B cell (primary cell): ENCODE results near the gene AKTIP. TPM values are rescaled to one million over a fixed set of nuclear protein-coding genes. Genes with fewer than 3 reads are reported as not detected.

Experiments
- ATAC-seq: fragments of 200-7000 bp; cut with Tn5 transposase; one replicate; pipeline ENCODE4 v1.10.0; 2021; ENCODE audit warnings: low read depth, mild to moderate bottlenecking, moderate number of reproducible peaks, moderate library complexity
- CTCF ChIA-PET: fragments of 350-600 bp; sonication (Branson Sonifier 250); formaldehyde crosslinking; loops from one replicate; lab custom pipeline; 2021; ENCODE audit warnings: antibody characterized with exemption, inconsistent platforms; lab: Charles Lee
- POLR2A ChIA-PET: fragments of 350-600 bp; sonication (Branson Sonifier 250); formaldehyde crosslinking; loops from one replicate; lab custom pipeline; 2021; ENCODE audit warnings: antibody characterized with exemption; lab: Charles Lee
- DNase-seq: peaks from one replicate; pipeline ENCODE4 v3.0.0; 2013
- H2AFZ ChIP-seq: 2 replicates; pipeline ENCODE4 v1.6.1; 2012; ENCODE audit warnings: mild to moderate bottlenecking, low read depth, low read length; ENCODE audit not compliant: insufficient read depth, poor library complexity, severe bottlenecking
- H3K27ac ChIP-seq, 2 donors: 1 replicate in 1 of 2; 2 replicates in 1 of 2; pipeline ENCODE4 v1.5.1; 2012 to 2013; ENCODE audit warnings: low read length in 2 of 2, mild to moderate bottlenecking in 2 of 2, moderate library complexity in 1 of 2
- H3K27me3 ChIP-seq, 4 experiments: fragments of 200-600 bp in 1 of 4; sonication (generic) in 1 of 4; replicated peaks in 1 of 4; 1 replicate in 2 of 4; 2 replicates in 2 of 4; pipeline versions ENCODE4 v1.6.1 to v1.7.0; 2013 to 2016; ENCODE audit warnings: low read length in 3 of 4, mild to moderate bottlenecking in 2 of 4, mixed read lengths in 1 of 4, moderate library complexity in 1 of 4; ENCODE audit not compliant: insufficient read depth in 4 of 4, control insufficient read depth in 3 of 4; ENCODE audit errors: control extremely low read depth in 1 of 4
- H3K36me3 ChIP-seq, 2 experiments: replicated peaks in 1 of 2; 1 replicate in 1 of 2; 2 replicates in 1 of 2; pipeline versions ENCODE4 v1.6.1 to v1.7.1; 2013; ENCODE audit warnings: low read length in 1 of 2; ENCODE audit not compliant: insufficient read depth in 2 of 2, control insufficient read depth in 1 of 2; ENCODE audit errors: control extremely low read depth in 1 of 2, extremely low read depth in 1 of 2
- H3K4me1 ChIP-seq, 2 donors: fragments of 200-600 bp in 1 of 2; sonication (generic) in 1 of 2; 1 replicate in 1 of 2; 2 replicates in 1 of 2; pipeline versions ENCODE4 v1.5.1 to v1.6.1; 2013 to 2017; ENCODE audit warnings: low read length in 2 of 2; ENCODE audit not compliant: control insufficient read depth in 2 of 2, insufficient read depth in 2 of 2
- H3K4me2 ChIP-seq: replicated peaks from 2 replicates; pipeline ENCODE3; 2012; ENCODE audit warnings: mild to moderate bottlenecking, low read depth, low read length; ENCODE audit not compliant: poor library complexity, severe bottlenecking
- H3K4me3 ChIP-seq, 5 experiments: fragments of 200-600 bp in 1 of 5; sonication (generic) in 1 of 5; 1 replicate in 3 of 5; 2 replicates in 2 of 5; pipeline versions ENCODE4 v1.5.1 to v1.7.0; 2011 to 2016; ENCODE audit warnings: low read length in 4 of 5, mild to moderate bottlenecking in 4 of 5, low read depth in 2 of 5, control low read depth in 1 of 5, moderate library complexity in 1 of 5; ENCODE audit not compliant: insufficient read depth in 1 of 5; ENCODE audit errors: control extremely low read depth in 1 of 5, extremely low read depth in 1 of 5
- H3K79me2 ChIP-seq: fragments of 200-600 bp; sonication (generic); one replicate; pipeline ENCODE4 v1.6.0; 2016; ENCODE audit warnings: low read length; ENCODE audit not compliant: control insufficient read depth, insufficient read depth
- H3K9ac ChIP-seq: fragments of 200-600 bp; sonication (generic); 2 replicates; pipeline ENCODE4 v1.6.1; 2017; ENCODE audit warnings: mild to moderate bottlenecking, low read length, moderate library complexity
- H3K9me3 ChIP-seq, 3 donors: one replicate each; pipeline versions ENCODE4 v1.6.1 to v1.7.1; 2013; ENCODE audit warnings: low read length in 2 of 3; ENCODE audit not compliant: control insufficient read depth in 2 of 3, insufficient read depth in 1 of 3; ENCODE audit errors: control extremely low read depth in 1 of 3
- H4K20me1 ChIP-seq: 2 replicates; pipeline ENCODE4 v1.6.0; 2012; ENCODE audit warnings: mild to moderate bottlenecking, low read length; ENCODE audit not compliant: insufficient read depth, control insufficient read depth, poor library complexity, severe bottlenecking
- H3K27ac Mint-ChIP-seq: one replicate; pipeline ENCODE4 v1.8.0; 2021; ENCODE audit warnings: mixed read lengths
- H3K27me3 Mint-ChIP-seq: one replicate; pipeline ENCODE4 v1.8.0; 2021; ENCODE audit warnings: mixed read lengths
- H3K4me1 Mint-ChIP-seq: one replicate; pipeline ENCODE4 v1.8.0; 2021; ENCODE audit warnings: mixed read lengths
- H3K4me3 Mint-ChIP-seq: one replicate; pipeline ENCODE4 v1.8.0; 2021; ENCODE audit warnings: mixed read lengths
- H3K9me3 Mint-ChIP-seq: one replicate; pipeline ENCODE4 v1.8.0; 2022; ENCODE audit warnings: mixed read lengths; ENCODE audit not compliant: insufficient read depth
- EZH2 ChIP-seq: IDR thresholded peaks from 2 replicates; pipeline ENCODE4 v1.6.1; 2012; ENCODE audit warnings: borderline replicate concordance, low read depth, mild to moderate bottlenecking, moderate library complexity, low read length; ENCODE audit not compliant: insufficient read depth, poor library complexity, severe bottlenecking
- WGBS: methylation state at CpG from one replicate; pipeline ENCODE4 v1.1.5; 2013; ENCODE audit warnings: missing lambda C conversion rate; ENCODE audit not compliant: insufficient coverage; 5-methylcytosine and 5-hydroxymethylcytosine counted together
- intact Hi-C: fragments of 100-400 bp; cut with micrococcal nuclease; formaldehyde crosslinking; loops from one replicate; pipeline ENCODE4 v1.10.0; 2022
- polyA plus RNA-seq: library from polyadenylated mRNA; depleted of rRNA; stranded (reverse); fragments of >200 nt; gene quantifications from 2 replicates; pipeline ENCODE4 v1.2.3, GENCODE V29; 2012
- total RNA-seq, 2 donors: library from RNA; stranded (reverse); fragments of 120-200 nt in 1 of 2; gene quantifications; 1 replicate in 1 of 2; 2 replicates in 1 of 2; pipeline versions ENCODE4 v1.2.3 to v1.2.4, GENCODE V29; 2013 to 2022
- TF ChIP-seq, protein P1 (sequence below): fragments of 200-600 bp; IDR thresholded peaks from one replicate; pipeline ENCODE4 v1.8.0; 2022; ENCODE audit warnings: antibody characterized with exemption, mild to moderate bottlenecking

The AKTIP gene
- total and polyA plus RNA-seq, 2 donors (not counting 1 experiment from before 2014, with no cell fraction given) = 12.6 to 24.0 TPM

GRCh38 chr16:53476867-53477266, 26.1 kb downstream of the AKTIP start:
- no peak overlapping the region for H2AFZ ChIP-seq
- Mint-ChIP-seq H3K27ac (no peak overlapping the region), H3K4me1 (no peaks in the 10 kb centered on the region), H3K27me3 (no peaks in the 10 kb centered on the region), H3K4me3 (no peak overlapping the region), H3K9me3 (no peaks in the 10 kb centered on the region)
- H3K4me2 ChIP-seq = no peak overlapping the region
- H3K36me3 ChIP-seq = peaks cover 12 to 76% of the 10 kb centered on the region in 2 experiments
- H3K9ac ChIP-seq = no peak overlapping the region
- intact Hi-C loops = no loop called here
- ATAC-seq (no peak), DNase-seq (no peak)
- no peaks in the 10 kb centered on the region for H3K9me3 ChIP-seq
- ChIA-PET POLR2A (no interaction called here), CTCF (no interaction called here)
- H3K27me3 ChIP-seq = no peaks in the 10 kb centered on the region
- no peak overlapping the region for H3K4me3 ChIP-seq
- no peaks in the 10 kb centered on the region for H3K79me2 ChIP-seq
- TF ChIP-seq, protein P1, sequence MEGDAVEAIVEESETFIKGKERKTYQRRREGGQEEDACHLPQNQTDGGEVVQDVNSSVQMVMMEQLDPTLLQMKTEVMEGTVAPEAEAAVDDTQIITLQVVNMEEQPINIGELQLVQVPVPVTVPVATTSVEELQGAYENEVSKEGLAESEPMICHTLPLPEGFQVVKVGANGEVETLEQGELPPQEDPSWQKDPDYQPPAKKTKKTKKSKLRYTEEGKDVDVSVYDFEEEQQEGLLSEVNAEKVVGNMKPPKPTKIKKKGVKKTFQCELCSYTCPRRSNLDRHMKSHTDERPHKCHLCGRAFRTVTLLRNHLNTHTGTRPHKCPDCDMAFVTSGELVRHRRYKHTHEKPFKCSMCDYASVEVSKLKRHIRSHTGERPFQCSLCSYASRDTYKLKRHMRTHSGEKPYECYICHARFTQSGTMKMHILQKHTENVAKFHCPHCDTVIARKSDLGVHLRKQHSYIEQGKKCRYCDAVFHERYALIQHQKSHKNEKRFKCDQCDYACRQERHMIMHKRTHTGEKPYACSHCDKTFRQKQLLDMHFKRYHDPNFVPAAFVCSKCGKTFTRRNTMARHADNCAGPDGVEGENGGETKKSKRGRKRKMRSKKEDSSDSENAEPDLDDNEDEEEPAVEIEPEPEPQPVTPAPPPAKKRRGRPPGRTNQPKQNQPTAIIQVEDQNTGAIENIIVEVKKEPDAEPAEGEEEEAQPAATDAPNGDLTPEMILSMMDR = no peak
- TF ChIP-seq EZH2 = no peak
- no peak overlapping the region for H3K27ac ChIP-seq
- H4K20me1 ChIP-seq = no peaks in the 10 kb centered on the region
- H3K4me1 ChIP-seq = no peaks in the 10 kb centered on the region
- no CpG with 5 or more reads among the region's 2 CpGs for WGBS

DNA sequence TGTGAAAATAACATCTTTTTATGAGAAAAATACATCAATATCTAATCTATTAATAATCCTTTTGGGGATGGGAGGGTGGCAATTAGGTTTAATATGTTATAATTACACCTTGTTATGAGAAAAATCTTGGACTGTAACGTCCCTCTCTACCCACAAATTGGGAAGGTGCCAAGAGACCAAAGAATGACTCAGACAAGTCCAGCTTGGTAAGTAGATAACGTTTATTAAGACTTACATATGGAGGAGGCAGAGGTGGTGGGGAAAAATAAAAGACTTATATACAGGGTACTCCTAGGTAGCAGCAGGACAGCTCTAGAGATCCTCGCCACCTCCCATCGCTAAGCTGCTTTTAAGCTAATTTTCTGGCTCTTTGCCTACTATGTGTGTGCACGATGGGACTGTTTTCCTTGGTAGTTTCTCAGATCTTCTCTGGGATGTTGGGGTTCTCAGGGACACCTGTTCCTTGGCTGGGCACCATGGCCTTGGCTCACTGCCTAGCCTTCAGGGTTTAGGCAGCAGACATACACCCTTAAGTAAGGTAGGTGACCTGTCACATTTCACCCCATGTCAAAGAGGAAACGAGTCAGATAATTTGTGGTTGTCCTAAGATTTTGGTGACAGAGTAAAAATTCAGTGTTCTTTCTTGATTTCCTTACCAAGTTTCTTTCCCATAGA, 37.3 kb downstream of the AKTIP start:
- H3K4me2 ChIP-seq = no peak overlapping the region
- H2AFZ ChIP-seq = no peak overlapping the region
- H3K79me2 ChIP-seq = no peaks in the 10 kb centered on the region
- intact Hi-C loops = no loop called here
- no peak overlapping the region for H3K4me3 Mint-ChIP-seq
- H3K4me3 ChIP-seq = no peak overlapping the region
- POLR2A ChIA-PET = no interaction called here
- ATAC-seq (no peak), DNase-seq (no peak)
- no peaks in the 10 kb centered on the region for H4K20me1 ChIP-seq
- WGBS = 97% methylated on average over 3 of the region's 6 CpGs
- no peak overlapping the region for H3K27ac ChIP-seq
- H3K9ac ChIP-seq = no peak overlapping the region
- no peaks in the 10 kb centered on the region for H3K4me1 Mint-ChIP-seq
- no peaks in the 10 kb centered on the region for H3K27me3 ChIP-seq
- H3K9me3 ChIP-seq = no peaks in the 10 kb centered on the region
- H3K36me3 ChIP-seq = peaks cover 12 to 63% of the 10 kb centered on the region in 2 experiments
- H3K9me3 Mint-ChIP-seq = no peaks in the 10 kb centered on the region
- H3K27me3 Mint-ChIP-seq = no peaks in the 10 kb centered on the region
- TF ChIP-seq, protein P1 = no peak
- no peak for TF ChIP-seq EZH2
- no peak overlapping the region for H3K27ac Mint-ChIP-seq
- CTCF ChIA-PET = no interaction called here
- H3K4me1 ChIP-seq = no peaks in the 10 kb centered on the region
